Neural cell (in vitro differentiated cells): ENCODE results near the gene CCDC12.

Source experiments
- EP300 ChIP-seq: fragments of 450-650 bp; conservative IDR thresholded peaks from 2 replicates; pipeline ENCODE4 v1.6.1; 2014; ENCODE audit warnings: antibody characterized with exemption, mild to moderate bottlenecking, moderate library complexity; ENCODE audit not compliant: poor library complexity, severe bottlenecking
- SMC3 ChIP-seq: fragments of 450-650 bp; conservative IDR thresholded peaks from 2 replicates; pipeline ENCODE4 v1.6.1; 2014; ENCODE audit warnings: antibody characterized with exemption, mild to moderate bottlenecking, moderate library complexity; ENCODE audit not compliant: poor library complexity
- TF ChIP-seq, protein P1 (sequence below): fragments of 450-650 bp; IDR thresholded peaks from 2 replicates; pipeline ENCODE4 v1.5.1; 2014; ENCODE audit warnings: antibody characterized with exemption, mild to moderate bottlenecking, moderate library complexity; ENCODE audit not compliant: poor library complexity, severe bottlenecking

DNA sequence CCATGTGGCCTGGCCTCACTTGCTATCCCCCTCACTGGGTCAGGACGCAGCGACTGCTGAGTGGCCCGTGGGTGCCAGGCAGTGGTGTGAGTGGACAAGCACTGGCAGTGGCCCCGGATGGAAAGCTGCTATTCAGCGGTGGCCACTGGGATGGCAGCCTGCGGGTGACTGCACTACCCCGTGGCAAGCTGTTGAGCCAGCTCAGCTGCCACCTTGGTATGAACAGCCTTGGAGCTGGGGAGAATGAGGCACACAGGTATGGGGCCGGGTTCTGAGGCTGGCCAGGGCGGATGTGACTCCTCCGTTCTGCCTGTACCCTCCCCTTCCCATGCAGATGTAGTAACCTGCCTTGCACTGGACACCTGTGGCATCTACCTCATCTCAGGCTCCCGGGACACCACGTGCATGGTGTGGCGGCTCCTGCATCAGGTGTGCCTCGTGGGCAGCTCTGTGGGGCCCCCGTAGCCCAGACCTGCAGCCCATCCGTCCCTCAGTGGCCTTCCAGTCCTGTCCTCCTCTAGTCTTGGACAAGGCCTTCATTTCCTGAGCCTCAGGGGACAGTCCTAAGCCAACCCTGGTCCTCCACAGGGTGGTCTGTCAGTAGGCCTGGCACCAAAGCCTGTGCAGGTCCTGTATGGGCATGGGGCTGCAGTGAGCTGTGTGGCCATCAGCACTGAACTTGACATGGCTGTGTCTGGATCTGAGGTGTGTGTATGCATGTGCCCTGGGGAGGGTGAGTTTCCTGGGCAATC lies 31.1 kb upstream of the CCDC12 start:
- TF ChIP-seq SMC3 (no peak), EP300 (no peak)
- TF ChIP-seq, protein P1, sequence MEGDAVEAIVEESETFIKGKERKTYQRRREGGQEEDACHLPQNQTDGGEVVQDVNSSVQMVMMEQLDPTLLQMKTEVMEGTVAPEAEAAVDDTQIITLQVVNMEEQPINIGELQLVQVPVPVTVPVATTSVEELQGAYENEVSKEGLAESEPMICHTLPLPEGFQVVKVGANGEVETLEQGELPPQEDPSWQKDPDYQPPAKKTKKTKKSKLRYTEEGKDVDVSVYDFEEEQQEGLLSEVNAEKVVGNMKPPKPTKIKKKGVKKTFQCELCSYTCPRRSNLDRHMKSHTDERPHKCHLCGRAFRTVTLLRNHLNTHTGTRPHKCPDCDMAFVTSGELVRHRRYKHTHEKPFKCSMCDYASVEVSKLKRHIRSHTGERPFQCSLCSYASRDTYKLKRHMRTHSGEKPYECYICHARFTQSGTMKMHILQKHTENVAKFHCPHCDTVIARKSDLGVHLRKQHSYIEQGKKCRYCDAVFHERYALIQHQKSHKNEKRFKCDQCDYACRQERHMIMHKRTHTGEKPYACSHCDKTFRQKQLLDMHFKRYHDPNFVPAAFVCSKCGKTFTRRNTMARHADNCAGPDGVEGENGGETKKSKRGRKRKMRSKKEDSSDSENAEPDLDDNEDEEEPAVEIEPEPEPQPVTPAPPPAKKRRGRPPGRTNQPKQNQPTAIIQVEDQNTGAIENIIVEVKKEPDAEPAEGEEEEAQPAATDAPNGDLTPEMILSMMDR: no peak
